ENCODE data around the gene CPNE4.

- TF ChIP-seq CTCF (IDR thresholded peaks at IDR 0.05; ENCODE audit: low read length) (no peak), EZH2 (optimal IDR thresholded peaks at IDR 0.05; ENCODE audit: low read depth, low read length) (no peak), EZH2phosphoT487 (IDR thresholded peaks at IDR 0.05; ENCODE audit: low read length) (no peak)
Observed at GRCh38 chr3:131694376-131694775, 340.4 kb downstream of the CPNE4 start.
